ENCODE measurements around the gene CLDN4.
"Not testable (repeated sequence)": the region's sequence is repeated elsewhere in the genome, so short reads cannot be mapped to it uniquely, and the experiment has no call there.

Gene CLDN4

GRCh38 chr7:73842067-73842976, 11.5 kb downstream of the CLDN4 start, which contains the start of gene METTL27:
Gene METTL27, minus strand, starts transcription at chr7:73842516. Its CDS starts 376 bp downstream, at chr7:73842140.
- peak; percentile 95 for DNase-seq (ENCODE audit: low read depth)

GRCh38 chr7:73844131-73844547, 13.3 kb downstream of the CLDN4 start:
- DNase-seq (ENCODE audit: low read depth) = no peak

GRCh38 chr7:73844848-73845460, 14.2 kb downstream of the CLDN4 start:
- peak; percentile 84 for DNase-seq (ENCODE audit: low read depth)

GRCh38 chr7:73845701-73846195, 15.0 kb downstream of the CLDN4 start:
- not testable (repeated sequence) for DNase-seq (ENCODE audit: low read depth)

GRCh38 chr7:73847941-73848723, 17.3 kb downstream of the CLDN4 start:
- DNase-seq (ENCODE audit: low read depth) = peak; percentile 51

GRCh38 chr7:73850781-73851207, 20.0 kb downstream of the CLDN4 start:
- DNase-seq (ENCODE audit: low read depth) = peak; percentile 97

- DNase-seq (ENCODE audit: low read depth) = peak; percentile 99
These were observed 20.9 kb downstream of the CLDN4 start for GRCh38 chr7:73851410-73852338.

- DNase-seq (ENCODE audit: low read depth) = no peak
These were observed 21.7 kb downstream of the CLDN4 start for GRCh38 chr7:73852500-73852899.

- DNase-seq (ENCODE audit: low read depth) = no peak
These were observed 26.1 kb downstream of the CLDN4 start for GRCh38 chr7:73856941-73857340.

GRCh38 chr7:73858807-73859206, 28.0 kb downstream of the CLDN4 start:
- no peak for DNase-seq (ENCODE audit: low read depth)

GRCh38 chr7:73860859-73861258, 30.1 kb downstream of the CLDN4 start, which contains the start of gene TMEM270:
Gene TMEM270, plus strand, starts transcription at chr7:73861159. Its CDS starts 36 bp downstream, at chr7:73861195.
- no peak for DNase-seq (ENCODE audit: low read depth)

- no peak for DNase-seq (ENCODE audit: low read depth)
These were observed 30.5 kb downstream of the CLDN4 start for GRCh38 chr7:73861305-73861704.

GRCh38 chr7:73864981-73865711, 34.4 kb downstream of the CLDN4 start:
- no peak for DNase-seq (ENCODE audit: low read depth)

- DNase-seq (ENCODE audit: low read depth) = peak; percentile 68
These were observed 35.1 kb downstream of the CLDN4 start for GRCh38 chr7:73865738-73866445.

GRCh38 chr7:73866446-73866767, 35.6 kb downstream of the CLDN4 start:
- no peak for DNase-seq (ENCODE audit: low read depth)

GRCh38 chr7:73869011-73869798, 38.4 kb downstream of the CLDN4 start:
- no peak for DNase-seq (ENCODE audit: low read depth)

GRCh38 chr7:73870041-73870492, 39.3 kb downstream of the CLDN4 start:
- no peak for DNase-seq (ENCODE audit: low read depth)

GRCh38 chr7:73871163-73872011, 40.6 kb downstream of the CLDN4 start:
- DNase-seq (ENCODE audit: low read depth) = no peak
